Subcutaneous abdominal adipose tissue (tissue), 5 donors: ENCODE measurements around the gene GNRHR.
"Not testable (repeated sequence)": the region's sequence is repeated elsewhere in the genome, so short reads cannot be mapped to it uniquely, and the experiment has no call there.

Experiments used
- H3K27ac ChIP-seq: one replicate; pipeline ENCODE4 v1.7.0; 2013; ENCODE audit warnings: low read depth, mild to moderate bottlenecking, inconsistent platforms, low read length, moderate library complexity
- H3K27me3 ChIP-seq, 5 donors: one replicate each; pipeline ENCODE4 v1.7.0; 2013; ENCODE audit warnings: low read length in 5 of 5, inconsistent platforms in 1 of 5; ENCODE audit not compliant: control insufficient read depth in 5 of 5, insufficient read depth in 4 of 5
- H3K36me3 ChIP-seq, 5 donors: one replicate each; pipeline ENCODE4 v1.7.0; 2013; ENCODE audit warnings: low read length in 5 of 5; ENCODE audit not compliant: control insufficient read depth in 5 of 5, insufficient read depth in 5 of 5
- H3K4me1 ChIP-seq, 5 donors: one replicate each; pipeline ENCODE4 v1.7.0; 2013; ENCODE audit warnings: low read length in 5 of 5, mild to moderate bottlenecking in 3 of 5, moderate library complexity in 1 of 5; ENCODE audit not compliant: control insufficient read depth in 5 of 5, insufficient read depth in 5 of 5
- H3K4me3 ChIP-seq, 5 donors: one replicate each; pipeline ENCODE4 v1.7.0; 2013; ENCODE audit warnings: low read length in 5 of 5, low read depth in 1 of 5
- H3K9ac ChIP-seq, 5 donors: one replicate each; pipeline ENCODE4 v1.7.0; 2013; ENCODE audit warnings: low read length in 5 of 5, mild to moderate bottlenecking in 4 of 5, moderate library complexity in 3 of 5
- H3K9me3 ChIP-seq, 5 donors: one replicate each; pipeline ENCODE4 v1.7.0; 2013; ENCODE audit warnings: low read length in 5 of 5; ENCODE audit not compliant: control insufficient read depth in 5 of 5
- donor health status: healthy.
- donor health status: healthy.
- donor health status: healthy.
- donor health status: healthy.
- donor health status: healthy.

GNRHR gene

DNA sequence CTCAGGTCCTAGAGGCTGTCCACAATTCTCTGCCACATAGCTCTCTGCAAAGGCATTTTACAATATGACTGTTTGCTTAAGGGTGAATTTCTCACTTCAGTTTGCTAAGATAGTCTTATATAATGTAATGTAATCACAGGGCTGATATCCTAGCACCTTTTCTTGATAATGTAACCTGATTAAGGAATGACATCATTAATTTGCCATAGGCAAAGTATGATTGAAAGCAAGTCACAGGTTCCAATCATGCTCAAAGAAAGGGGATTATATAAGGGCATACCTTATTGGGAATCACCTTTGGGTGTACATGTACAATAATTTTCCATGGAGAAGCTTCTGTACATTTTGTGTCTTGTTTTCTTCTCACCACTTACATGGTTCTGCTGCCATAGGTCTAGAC is 18.9 kb downstream of the GNRHR start:
- Histone ChIP-seq H3K27ac (no peak overlapping the region), H3K9ac (no peak overlapping the region), H3K36me3 (no peaks in the 10 kb centered on the region), H3K4me3 (no peak overlapping the region), H3K4me1 (no peaks in the 10 kb centered on the region), H3K9me3 (no peaks in the 10 kb centered on the region), H3K27me3 (no peaks in the 10 kb centered on the region)

GRCh38 chr4:67730511-67730910 is 23.7 kb downstream of the GNRHR start:
- H3K27me3 ChIP-seq, H3K9ac ChIP-seq: not testable (repeated sequence)

GRCh38 chr4:67727124-67727850 is 26.9 kb downstream of the GNRHR start:
- H3K4me3 ChIP-seq: no peak overlapping the region
- H3K36me3 ChIP-seq: no peaks in the 10 kb centered on the region
- no peak overlapping the region for H3K27ac ChIP-seq
- no peaks in the 10 kb centered on the region for H3K27me3 ChIP-seq
- no peak overlapping the region for H3K9ac ChIP-seq
- peaks cover 0 to 10% (median 2%) of the 10 kb centered on the region in 5 donors for H3K4me1 ChIP-seq
- H3K9me3 ChIP-seq: peaks cover 0 to 4% (median 2%) of the 10 kb centered on the region in 5 donors

More at GRCh38 chr4:67730511-67730910, 23.7 kb downstream of the GNRHR start:
- H3K4me1 ChIP-seq, H3K27ac ChIP-seq, H3K36me3 ChIP-seq, H3K4me3 ChIP-seq, H3K9me3 ChIP-seq: not testable (repeated sequence)

- H3K36me3 ChIP-seq: peaks cover 0 to 7% (median 2%) of the 10 kb centered on the region in 5 donors
- H3K9me3 ChIP-seq: peaks cover 0 to 4% (median 2%) of the 10 kb centered on the region in 5 donors
- no peak overlapping the region for H3K9ac ChIP-seq
- H3K27ac ChIP-seq: no peak overlapping the region
- H3K4me1 ChIP-seq: peaks cover 0 to 10% (median 2%) of the 10 kb centered on the region in 5 donors
- no peak overlapping the region for H3K4me3 ChIP-seq
- H3K27me3 ChIP-seq: no peaks in the 10 kb centered on the region
Measured at GRCh38 chr4:67725981-67726380, 28.2 kb downstream of the GNRHR start.

GRCh38 chr4:67725132-67725531 is 29.1 kb downstream of the GNRHR start:
- H3K36me3 ChIP-seq: peaks cover 0 to 14% (median 9%) of the 10 kb centered on the region in 5 donors
- peak overlapping the region in 1 of 5 donors; percentile 11 for H3K4me3 ChIP-seq
- no peak overlapping the region for H3K27ac ChIP-seq
- no peak overlapping the region for H3K9ac ChIP-seq
- peaks cover 0 to 4% (median 2%) of the 10 kb centered on the region in 5 donors for H3K9me3 ChIP-seq
- H3K4me1 ChIP-seq: peaks cover 0 to 10% (median 2%) of the 10 kb centered on the region in 5 donors
- no peaks in the 10 kb centered on the region for H3K27me3 ChIP-seq

DNA sequence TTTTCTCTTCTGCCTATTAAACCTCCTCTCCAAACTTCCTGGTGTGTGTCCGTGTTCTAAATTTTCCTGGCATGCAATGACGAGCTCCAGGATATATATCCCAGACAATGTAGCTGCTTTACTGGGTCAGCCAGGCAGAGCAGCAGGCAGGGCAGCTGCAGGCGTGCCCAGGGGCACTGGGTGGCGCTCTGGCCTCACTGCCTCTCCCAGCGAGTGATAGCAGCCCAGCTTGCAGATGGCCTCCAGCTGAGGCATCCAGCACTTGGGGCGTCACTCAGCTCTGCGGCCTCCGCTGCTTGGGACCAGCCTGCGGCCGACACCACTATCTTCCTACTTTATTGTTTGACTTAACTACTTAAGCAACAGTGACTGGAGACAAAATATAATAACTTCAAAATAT is 30.2 kb downstream of the GNRHR start:
- Histone ChIP-seq H3K9ac (no peak overlapping the region), H3K4me3 (no peak overlapping the region), H3K4me1 (peaks cover 0 to 10% (median 2%) of the 10 kb centered on the region in 5 donors), H3K36me3 (peaks cover 0 to 15% (median 9%) of the 10 kb centered on the region in 5 donors), H3K9me3 (peaks cover 0 to 4% (median 2%) of the 10 kb centered on the region in 5 donors), H3K27me3 (no peaks in the 10 kb centered on the region), H3K27ac (no peak overlapping the region)

DNA sequence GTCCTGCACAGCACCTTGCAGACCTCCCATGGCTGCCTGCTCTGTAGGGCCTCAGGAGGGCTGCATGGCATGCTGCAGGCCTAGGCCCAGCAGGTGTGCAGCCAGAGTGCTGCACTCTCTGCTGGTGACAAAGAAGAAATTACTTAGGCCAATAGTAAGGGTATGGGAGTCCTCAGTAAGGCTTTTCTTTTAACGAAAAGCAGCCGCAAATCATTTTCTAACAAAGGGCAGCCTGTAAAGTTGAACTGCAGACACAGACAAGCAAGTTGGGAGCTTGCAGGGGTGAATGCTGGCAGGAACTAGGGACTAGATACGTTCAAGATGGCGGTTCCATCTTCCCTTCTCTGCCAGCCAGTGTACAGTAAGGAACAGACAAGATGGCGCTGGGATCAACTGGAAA is 30.8 kb downstream of the GNRHR start:
- peaks cover 0 to 10% (median 2%) of the 10 kb centered on the region in 5 donors for H3K4me1 ChIP-seq

GRCh38 chr4:67721770-67722597 is 32.2 kb downstream of the GNRHR start:
- Histone ChIP-seq H3K27ac (no peak overlapping the region), H3K9ac (no peak overlapping the region), H3K9me3 (no peaks in the 10 kb centered on the region), H3K4me1 (peaks cover 0 to 10% (median 2%) of the 10 kb centered on the region in 5 donors), H3K27me3 (no peaks in the 10 kb centered on the region), H3K4me3 (no peak overlapping the region), H3K36me3 (peaks cover 0 to 19% (median 9%) of the 10 kb centered on the region in 5 donors)

More for the DNA sequence above, 30.8 kb downstream of the GNRHR start:
- Histone ChIP-seq H3K4me3 (no peak overlapping the region), H3K9me3 (peaks cover 0 to 4% (median 2%) of the 10 kb centered on the region in 5 donors), H3K27me3 (no peaks in the 10 kb centered on the region), H3K36me3 (peaks cover 0 to 17% (median 9%) of the 10 kb centered on the region in 5 donors), H3K27ac (no peak overlapping the region), H3K9ac (no peak overlapping the region)

DNA sequence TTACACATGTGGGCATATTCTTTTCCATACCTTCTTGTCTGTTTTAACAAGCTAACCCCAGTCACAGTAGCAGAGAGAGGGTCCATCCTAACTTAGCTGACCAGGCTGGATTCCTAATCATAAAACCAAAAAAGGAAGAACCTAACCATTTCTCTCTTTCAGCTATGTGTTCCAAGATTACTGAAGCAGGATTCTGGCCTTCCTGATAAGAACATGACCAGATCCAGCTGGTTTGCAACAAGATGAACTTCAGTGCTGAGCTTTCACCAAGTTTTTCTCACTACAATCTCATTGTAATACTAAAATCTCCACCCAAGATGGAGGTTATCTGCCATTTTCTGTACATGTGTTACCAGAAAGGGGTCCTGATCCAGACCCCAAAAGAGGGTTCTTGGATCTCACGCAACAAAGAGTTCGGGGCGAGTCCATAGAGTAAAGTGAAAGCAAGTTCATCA is 32.8 kb downstream of the GNRHR start:
- H3K27ac ChIP-seq: no peak overlapping the region
- no peaks in the 10 kb centered on the region for H3K9me3 ChIP-seq
- H3K4me3 ChIP-seq: no peak overlapping the region
- H3K9ac ChIP-seq: no peak overlapping the region
- H3K27me3 ChIP-seq: no peaks in the 10 kb centered on the region
- H3K36me3 ChIP-seq: peaks cover 0 to 24% (median 9%) of the 10 kb centered on the region in 5 donors
- peaks cover 0 to 10% (median 0%) of the 10 kb centered on the region in 5 donors for H3K4me1 ChIP-seq
